ENCODE data around the gene RAP1GAP2.
"Not testable (repeated sequence)": the region's sequence is repeated elsewhere in the genome, so short reads cannot be mapped to it uniquely, and the experiment has no call there.

RAP1GAP2 gene

GRCh38 chr17:2796164-2797125, at the start of gene RAP1GAP2:
RAP1GAP2 (plus strand) TSS chr17:2796438; CDS start chr17:2796528, 90 bp downstream.
- DNase-seq = peak; percentile 35 to 53

- no peak for DNase-seq
Measured at GRCh38 chr17:2749058-2749783, 47.0 kb upstream of the RAP1GAP2 start, which contains the start of gene CCDC92B. CCDC92B (minus strand) TSS chr17:2749652; CDS start chr17:2735145, 14,507 bp downstream.

- DNase-seq = peak; percentile 66
Measured at GRCh38 chr17:2749784-2750181, 46.5 kb upstream of the RAP1GAP2 start.

DNA sequence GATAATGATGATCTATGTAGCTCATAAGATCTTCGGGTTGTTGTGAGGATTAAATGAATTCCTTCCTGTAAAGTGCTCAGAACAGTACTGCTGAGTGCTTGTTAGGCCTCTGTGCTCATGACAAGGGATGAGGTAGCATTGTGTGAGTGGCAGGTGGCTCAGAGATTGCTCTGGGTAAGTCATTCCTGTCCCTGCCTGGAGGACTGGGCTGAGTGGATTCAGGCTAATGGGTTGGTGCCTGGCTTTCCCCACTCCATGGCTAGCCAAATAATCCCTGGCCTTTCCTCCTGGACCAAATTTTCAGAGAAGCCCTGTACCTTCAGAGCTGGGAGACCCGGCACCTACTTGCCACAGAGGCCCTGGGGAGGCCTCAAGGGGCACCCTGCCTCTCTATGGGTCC, 45.5 kb upstream of the RAP1GAP2 start:
- no peak for DNase-seq

GRCh38 chr17:2751491-2751890, 44.7 kb upstream of the RAP1GAP2 start:
- no peak for DNase-seq

DNA sequence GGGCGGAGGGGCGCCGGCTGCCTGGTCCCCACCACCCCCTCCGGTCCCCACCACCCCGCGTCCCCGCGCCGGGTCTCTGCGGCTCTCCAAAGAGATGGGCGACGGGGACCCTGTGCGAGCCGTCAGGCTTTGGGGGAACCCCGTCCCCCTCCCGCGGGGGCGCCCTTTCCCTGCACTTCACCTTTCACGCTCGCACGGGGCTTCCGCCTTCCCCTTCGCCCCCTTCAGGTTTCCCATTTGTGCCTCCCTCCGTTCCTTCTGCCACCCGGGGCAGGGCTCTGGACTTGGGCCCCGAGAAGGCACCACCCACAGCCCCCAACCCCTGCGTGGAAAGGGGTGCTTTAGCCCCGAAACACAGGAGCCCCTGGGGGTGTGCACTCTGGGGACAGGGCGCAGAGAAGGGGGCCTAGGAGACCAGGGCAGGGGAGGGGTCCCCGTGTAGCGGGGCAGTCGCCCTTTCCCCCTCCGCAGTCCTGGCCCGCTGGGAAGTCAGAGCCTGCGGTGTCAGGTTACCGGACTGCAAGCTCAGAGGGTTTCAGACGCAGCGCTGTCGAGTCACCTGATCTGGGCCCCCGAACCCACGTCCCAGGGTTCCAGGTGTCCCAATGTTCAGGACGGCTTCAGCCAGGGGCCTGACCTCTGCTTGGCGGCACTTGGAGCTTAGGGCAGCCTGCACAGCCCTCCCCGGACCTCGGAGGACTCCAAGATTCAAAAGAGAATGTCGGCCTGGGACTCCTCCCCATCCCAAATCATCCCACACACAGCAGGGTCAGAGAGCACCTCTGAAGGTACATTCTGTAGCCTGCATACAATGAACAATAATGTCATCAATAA, 40.1 kb upstream of the RAP1GAP2 start:
- no peak for DNase-seq

DNA sequence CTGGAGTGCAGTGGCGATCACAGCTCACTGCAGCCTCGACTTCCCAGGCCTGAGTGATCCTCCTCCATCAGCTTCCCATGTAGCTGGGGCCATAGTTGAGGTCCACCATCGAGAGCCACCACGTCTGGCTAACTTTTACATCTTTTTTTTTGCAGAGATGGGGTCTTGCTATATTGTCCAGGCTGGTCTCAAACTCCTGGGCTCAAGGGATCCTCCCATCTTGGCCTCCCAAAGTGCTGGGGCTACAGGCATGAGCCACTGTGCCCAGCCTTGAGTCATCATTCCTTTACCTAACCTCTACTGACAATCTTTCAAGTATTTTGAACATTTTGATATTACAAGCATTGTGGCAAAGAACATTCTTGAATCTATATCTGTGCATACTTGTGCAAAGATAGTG, 37.4 kb upstream of the RAP1GAP2 start:
- DNase-seq = no peak

- DNase-seq = no peak
Measured at GRCh38 chr17:2770129-2770528, 26.1 kb upstream of the RAP1GAP2 start.

GRCh38 chr17:2775206-2775605, 21.0 kb upstream of the RAP1GAP2 start:
- no peak for DNase-seq

- DNase-seq = no peak
Measured at GRCh38 chr17:2776589-2777241, 19.5 kb upstream of the RAP1GAP2 start.

GRCh38 chr17:2777242-2777867, 18.9 kb upstream of the RAP1GAP2 start:
- DNase-seq = no peak

DNA sequence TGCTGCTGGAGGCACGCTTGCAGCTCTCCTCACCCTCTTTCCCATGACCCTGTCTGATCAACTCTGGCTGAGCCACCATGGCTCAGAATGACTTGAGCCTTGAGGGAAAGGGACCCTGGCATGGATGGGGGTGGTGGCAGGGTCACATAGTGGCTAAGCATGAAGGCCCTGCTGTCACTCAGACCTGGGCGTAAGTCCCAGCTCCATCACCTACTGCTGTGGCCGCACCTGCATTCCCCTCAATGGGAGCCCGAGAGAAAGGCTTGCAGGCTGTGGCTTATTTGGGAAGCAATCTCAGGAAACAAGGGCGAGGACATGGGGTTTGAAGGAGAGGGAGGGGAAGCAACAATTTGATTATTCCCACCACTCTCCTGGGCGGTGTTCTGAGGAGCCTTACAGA, 17.7 kb upstream of the RAP1GAP2 start:
- no peak for DNase-seq

GRCh38 chr17:2779545-2779944, 16.7 kb upstream of the RAP1GAP2 start:
- no peak for DNase-seq

DNA sequence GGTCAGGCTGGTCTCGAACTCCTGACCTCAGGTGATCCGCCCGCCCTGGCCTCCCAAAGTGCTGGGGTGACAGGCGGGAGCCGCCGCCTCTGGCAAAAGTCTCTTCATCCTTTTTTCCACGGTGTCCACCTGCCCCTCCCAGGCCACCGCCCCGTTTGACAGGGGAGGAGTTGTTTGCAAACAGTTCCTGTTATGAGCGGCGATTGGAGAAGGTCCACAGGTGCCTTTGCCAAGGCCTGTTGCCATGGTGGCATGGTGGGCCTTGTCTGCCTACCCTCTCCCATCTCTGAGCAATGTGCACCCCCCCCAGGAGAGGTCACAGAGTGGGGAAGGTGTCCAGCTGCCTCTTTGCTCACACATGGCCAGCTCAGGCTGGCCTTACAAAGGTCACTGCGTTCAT, 16.0 kb upstream of the RAP1GAP2 start:
- DNase-seq = no peak

DNA sequence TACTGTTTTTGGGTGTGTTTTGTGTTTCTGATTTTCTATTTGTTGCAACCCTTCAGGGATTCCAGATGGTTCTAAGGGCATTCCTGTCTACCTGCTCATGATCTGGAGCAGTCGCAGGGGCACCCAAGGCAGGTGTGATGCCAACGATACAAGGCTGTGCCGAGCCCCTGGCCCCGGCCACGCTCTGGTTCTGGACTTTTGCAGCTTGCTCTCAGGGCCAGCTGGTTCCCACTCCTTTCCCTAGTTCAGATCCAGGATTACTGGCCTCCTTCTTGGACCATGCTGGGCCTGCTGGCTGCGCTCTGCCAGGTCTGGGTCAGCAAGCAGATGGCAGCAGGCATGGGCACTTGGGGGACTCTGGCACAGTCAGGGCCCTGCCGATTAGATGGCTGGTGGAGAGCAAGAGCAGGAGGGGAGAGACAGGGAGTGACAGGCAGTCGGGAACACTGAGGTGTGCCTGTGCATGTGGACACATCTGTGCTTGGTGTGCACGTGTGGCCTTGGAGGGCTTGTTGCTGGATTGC, 15.2 kb upstream of the RAP1GAP2 start:
- no peak for DNase-seq

DNA sequence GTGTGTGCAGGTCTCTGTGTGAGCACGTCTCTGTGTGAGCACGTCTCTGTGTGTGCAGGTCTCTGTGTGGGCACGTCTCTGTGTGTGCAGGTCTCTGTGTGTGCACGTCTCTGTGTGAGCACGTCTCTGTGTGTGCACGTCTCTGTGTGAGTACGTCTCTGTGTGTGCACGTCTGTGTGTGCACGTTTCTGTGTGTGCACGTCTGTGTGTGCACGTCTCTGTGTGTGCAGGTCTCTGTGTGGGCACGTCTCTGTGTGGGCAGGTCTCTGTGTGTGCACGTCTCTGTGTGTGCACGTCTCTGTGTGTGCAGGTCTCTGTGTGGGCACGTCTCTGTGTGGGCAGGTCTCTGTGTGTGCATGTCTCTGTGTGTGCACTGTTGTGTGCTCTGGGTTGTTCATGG, 14.6 kb upstream of the RAP1GAP2 start:
- not testable (repeated sequence) for DNase-seq

GRCh38 chr17:2782055-2782454, 14.2 kb upstream of the RAP1GAP2 start:
- DNase-seq = no peak

DNA sequence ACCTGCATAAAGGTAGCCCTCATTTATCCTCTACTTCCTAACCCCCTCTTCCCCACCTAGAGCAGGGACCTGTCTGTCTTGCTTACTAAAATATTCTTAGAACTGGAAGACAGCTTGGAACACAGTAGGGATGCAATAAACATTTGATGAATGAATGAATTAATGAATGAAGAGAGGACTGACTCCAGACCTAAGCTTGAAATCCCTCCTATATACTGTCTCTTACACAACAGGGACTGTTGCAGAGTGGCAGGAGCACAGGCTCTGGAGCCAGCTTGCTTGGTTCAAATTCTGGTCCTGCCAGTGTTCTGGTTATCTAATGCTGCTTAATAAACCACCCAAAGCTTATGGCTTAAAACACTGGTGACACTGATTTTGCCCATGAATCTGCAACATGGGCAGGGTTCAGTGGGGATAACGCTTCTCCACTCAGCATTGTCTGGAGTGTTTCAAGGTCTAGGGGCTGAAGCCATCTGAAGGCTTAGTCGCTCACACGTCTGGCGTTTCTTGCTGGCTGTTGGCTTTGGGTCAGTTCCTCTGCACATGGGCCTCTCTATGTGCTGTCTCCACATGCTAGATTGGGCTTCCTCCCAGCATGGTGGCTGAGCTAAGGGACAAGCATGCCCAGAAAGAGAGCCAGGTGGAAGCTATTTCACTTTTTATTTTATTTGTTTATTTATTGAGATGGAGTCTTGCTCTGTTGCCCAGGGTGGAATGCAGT, 12.8 kb upstream of the RAP1GAP2 start:
- DNase-seq = no peak

DNA sequence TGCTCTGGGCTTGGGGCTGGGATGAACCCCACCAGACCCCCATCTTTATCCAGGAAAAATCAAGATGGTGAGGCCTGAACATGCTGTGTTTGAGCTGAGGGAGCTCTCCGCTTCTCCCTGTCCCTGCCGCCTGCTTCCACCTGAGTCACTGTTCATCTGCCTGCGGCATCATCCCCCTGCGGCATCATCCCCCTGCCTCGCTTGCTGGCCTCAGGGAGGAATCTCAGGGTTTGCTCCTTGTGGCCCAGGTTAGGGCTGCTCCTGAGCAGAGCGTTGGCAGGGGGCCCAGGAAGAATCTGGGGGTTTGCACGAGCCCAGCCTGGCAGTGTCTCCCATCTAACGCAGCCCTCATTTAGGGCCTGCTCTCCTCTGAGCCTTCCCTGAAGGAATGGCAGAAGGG, 11.4 kb upstream of the RAP1GAP2 start:
- no peak for DNase-seq

GRCh38 chr17:2785376-2785775, 10.9 kb upstream of the RAP1GAP2 start:
- not testable (repeated sequence) for DNase-seq

All from activated CD4-positive, alpha-beta T cell treated with anti-CD3 and anti-CD28 coated beads for 4 hours (primary cell).